GM19397 (cell line): ENCODE results near the gene ARID5A.

ENCODE experiments used
- ATAC-seq: cut with Tn5 transposase; IDR thresholded peaks from one replicate; pipeline ENCODE4 v1.9.1; 2021; ENCODE audit warnings: mild to moderate bottlenecking, moderate library complexity; ENCODE audit not compliant: unreplicated experiment

The ARID5A gene

GRCh38 chr2:96591494-96591893 is 54.9 kb downstream of the ARID5A start:
- no peak for ATAC-seq

GRCh38 chr2:96594282-96594681 is 57.7 kb downstream of the ARID5A start:
- ATAC-seq = no peak

- no peak for ATAC-seq
These were observed 58.2 kb downstream of the ARID5A start for GRCh38 chr2:96594691-96595152.

- no peak for ATAC-seq
These were observed 60.0 kb downstream of the ARID5A start for GRCh38 chr2:96596596-96596995.

- ATAC-seq = no peak
These were observed 63.4 kb downstream of the ARID5A start for GRCh38 chr2:96599941-96600340.

GRCh38 chr2:96601382-96602292 is 65.1 kb downstream of the ARID5A start:
- no peak for ATAC-seq
